CD8-positive, alpha-beta memory T cell (primary cell): Measurements from ENCODE around the gene OBSCN. TPM values are rescaled to one million over a fixed set of nuclear protein-coding genes. Genes with fewer than 3 reads are reported as not detected.

ENCODE experiments used
- CTCF ChIA-PET: fragments of 350-600 bp; sonication (Branson Sonifier 250); formaldehyde crosslinking; loops from one replicate; lab custom pipeline; 2021; ENCODE audit warnings: antibody characterized with exemption; lab: Charles Lee
- POLR2A ChIA-PET: fragments of 350-600 bp; sonication (Branson Sonifier 250); formaldehyde crosslinking; loops from one replicate; lab custom pipeline; 2021; ENCODE audit warnings: antibody characterized with exemption; lab: Charles Lee
- DNase-seq, 5 donors: peaks; one replicate each; pipeline versions ENCODE4 v3.0.0 to v3.0.0-alpha.2; 2020 to 2022; ENCODE audit warnings: mixed read lengths in 1 of 5
- H3K27ac ChIP-seq: one replicate; pipeline ENCODE4 v1.7.0; 2013; ENCODE audit warnings: low read depth, mild to moderate bottlenecking, low read length, moderate library complexity
- H3K27me3 ChIP-seq: 2 replicates; pipeline ENCODE4 v1.7.0; 2013; ENCODE audit warnings: low read length, mild to moderate bottlenecking; ENCODE audit not compliant: insufficient read depth, poor library complexity, severe bottlenecking
- H3K36me3 ChIP-seq: 2 replicates; pipeline ENCODE4 v1.7.0; 2013; ENCODE audit warnings: mild to moderate bottlenecking, low read length, moderate library complexity; ENCODE audit not compliant: insufficient read depth
- H3K4me1 ChIP-seq: 2 replicates; pipeline ENCODE4 v1.7.0; 2013; ENCODE audit warnings: mild to moderate bottlenecking, low read length, moderate library complexity; ENCODE audit not compliant: insufficient read depth
- H3K4me3 ChIP-seq: 2 replicates; pipeline ENCODE4 v1.7.0; 2013; ENCODE audit warnings: mild to moderate bottlenecking, low read length
- H3K9me3 ChIP-seq: 2 replicates; pipeline ENCODE4 v1.7.0; 2013; ENCODE audit warnings: mild to moderate bottlenecking, low read length
- H3K27ac Mint-ChIP-seq, 8 donors: one replicate each; pipeline ENCODE4 v1.8.0; 2020 to 2021; ENCODE audit warnings: mixed read lengths in 8 of 8, mild to moderate bottlenecking in 6 of 8, inconsistent platforms in 3 of 8, moderate library complexity in 3 of 8
- H3K27me3 Mint-ChIP-seq, 2 donors: one replicate each; pipeline ENCODE4 v1.8.0; 2020 to 2021; ENCODE audit warnings: mixed read lengths in 2 of 2, mild to moderate bottlenecking in 1 of 2, moderate library complexity in 1 of 2
- H3K36me3 Mint-ChIP-seq, 3 donors: one replicate each; pipeline ENCODE4 v1.8.0; 2020 to 2021; ENCODE audit warnings: mixed read lengths in 3 of 3, inconsistent platforms in 1 of 3, mild to moderate bottlenecking in 1 of 3
- H3K4me1 Mint-ChIP-seq, 3 donors: one replicate each; pipeline ENCODE4 v1.8.0; 2020 to 2021; ENCODE audit warnings: mixed read lengths in 3 of 3, inconsistent platforms in 1 of 3, mild to moderate bottlenecking in 1 of 3
- H3K4me3 Mint-ChIP-seq, 7 donors: one replicate each; pipeline ENCODE4 v1.8.0; 2020 to 2021; ENCODE audit warnings: mixed read lengths in 7 of 7, mild to moderate bottlenecking in 6 of 7, moderate library complexity in 4 of 7, inconsistent platforms in 2 of 7
- H3K9me3 Mint-ChIP-seq, 5 donors: one replicate each; pipeline ENCODE4 v1.8.0; 2020 to 2022; ENCODE audit warnings: mixed read lengths in 5 of 5, mild to moderate bottlenecking in 3 of 5, moderate library complexity in 2 of 5, inconsistent platforms in 1 of 5
- polyA plus RNA-seq: library from polyadenylated mRNA; unstranded; fragments of 300-500 nt; fragmentation: Illumina TruSeq; gene quantifications from one replicate; pipeline ENCODE4 v1.2.3, GENCODE V29; 2021
- total RNA-seq, 2 experiments: library from RNA; stranded (reverse); gene quantifications; one replicate each; pipeline ENCODE4 v1.2.3, GENCODE V29; 2021

Gene OBSCN
- total and polyA plus RNA-seq, 3 experiments from 2014 or later: 3.0 to 13.6 (median 10.9) TPM

DNA sequence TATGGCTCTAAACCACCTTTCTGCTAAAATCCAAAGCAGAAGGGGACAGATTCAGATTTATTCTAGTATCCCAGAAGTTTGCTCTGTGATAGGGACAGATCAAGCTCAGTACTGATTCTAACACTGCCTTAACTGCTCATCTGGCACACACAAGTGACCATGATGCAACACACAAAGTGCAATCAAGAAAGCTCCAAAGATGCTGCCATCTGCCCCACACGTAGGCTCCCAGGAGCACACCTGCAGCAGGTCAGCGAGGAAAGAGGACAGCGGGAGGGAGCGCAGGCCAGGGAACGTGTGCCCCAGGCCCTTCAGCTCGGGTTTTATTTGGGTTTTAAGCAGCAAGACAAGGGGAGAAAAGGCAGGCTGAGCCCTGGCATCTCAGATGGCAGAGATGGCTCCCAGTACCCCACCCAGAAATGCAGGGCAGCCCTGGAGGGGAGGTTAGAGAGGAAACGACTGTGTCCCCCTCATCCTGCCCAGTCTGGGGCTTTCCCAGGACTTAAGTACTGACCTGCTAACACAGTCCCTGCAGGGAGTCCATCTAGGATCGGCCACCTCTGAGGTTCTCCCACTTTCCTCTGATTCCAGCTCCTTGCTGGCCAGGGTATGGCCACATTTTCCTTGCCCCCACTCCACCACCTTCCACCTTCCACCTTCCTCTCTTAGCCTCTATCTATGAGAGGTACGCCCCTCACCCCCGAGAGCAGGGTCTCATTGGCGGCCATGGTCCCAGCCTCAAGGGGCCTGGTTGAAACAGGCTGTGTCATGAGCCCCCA is 197.5 kb downstream of the OBSCN start:
- Histone ChIP-seq H3K27ac (peak overlapping the region; percentile 84), H3K4me1 (peaks cover 55% of the 10 kb centered on the region), H3K9me3 (no peaks in the 10 kb centered on the region), H3K4me3 (peak overlapping the region; percentile 85), H3K36me3 (peaks cover 7% of the 10 kb centered on the region), H3K27me3 (no peaks in the 10 kb centered on the region)
- ChIA-PET CTCF (interaction anchor here (0.8 to 2.5 kb wide), 9 partner anchors 10 to 275 kb away, joined by 3 to 9 read pairs (median 3); no protein-coding TSS in a partner anchor), POLR2A (interaction anchor here (0.9 to 2.2 kb wide), 4 partner anchors 52 to 130 kb away, joined by 3 to 28 read pairs (median 16); partner anchors contain the start of gene RNF187)
- Mint-ChIP-seq H3K4me3 (peak overlapping the region; percentile 80 to 95 (median 93)), H3K27ac (peak overlapping the region; percentile 64 to 93 (median 86)), H3K4me1 (peaks cover 54 to 83% (median 65%) of the 10 kb centered on the region in 3 donors), H3K36me3 (peaks cover 0 to 56% (median 0%) of the 10 kb centered on the region in 3 donors), H3K9me3 (no peaks in the 10 kb centered on the region), H3K27me3 (peaks cover 0 to 5% of the 10 kb centered on the region in 2 donors)
- no peak for DNase-seq

DNA sequence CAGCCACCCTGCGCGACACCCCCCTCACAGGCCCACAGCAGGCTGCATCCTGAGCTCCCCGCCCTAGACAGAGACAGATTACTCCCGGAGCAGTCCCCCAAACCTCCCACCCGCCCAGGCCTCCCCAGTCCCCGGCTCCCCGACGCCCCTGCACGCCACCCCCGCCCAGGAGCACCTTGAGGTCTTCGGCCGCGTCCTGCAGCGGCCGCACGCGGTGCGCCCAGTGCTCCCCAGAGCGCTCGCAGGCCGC is 198.1 kb downstream of the OBSCN start:
- H3K27ac Mint-ChIP-seq: peak overlapping the region in 7 of 8 donors; percentile 81 to 93 (median 87)
- H3K27me3 Mint-ChIP-seq: peaks cover 0 to 5% of the 10 kb centered on the region in 2 donors
- Histone ChIP-seq H3K9me3 (no peaks in the 10 kb centered on the region), H3K4me3 (peak overlapping the region; percentile 85), H3K27me3 (no peaks in the 10 kb centered on the region), H3K27ac (peak overlapping the region; percentile 84), H3K4me1 (peaks cover 55% of the 10 kb centered on the region), H3K36me3 (peaks cover 7% of the 10 kb centered on the region)
- H3K9me3 Mint-ChIP-seq: no peaks in the 10 kb centered on the region
- H3K4me3 Mint-ChIP-seq: peak overlapping the region; percentile 80 to 95 (median 93)
- no peak for DNase-seq
- POLR2A ChIA-PET: interaction anchor here (0.9 to 2.2 kb wide), 5 partner anchors 52 to 130 kb away, joined by 3 to 28 read pairs (median 5); partner anchors contain the start of gene RNF187
- CTCF ChIA-PET: interaction anchor here (0.8 to 2.5 kb wide), 7 partner anchors 10 to 275 kb away, joined by 3 to 9 read pairs (median 3); no protein-coding TSS in a partner anchor
- H3K36me3 Mint-ChIP-seq: peaks cover 0 to 50% (median 0%) of the 10 kb centered on the region in 3 donors
- peaks cover 53 to 79% (median 67%) of the 10 kb centered on the region in 3 donors for H3K4me1 Mint-ChIP-seq

DNA sequence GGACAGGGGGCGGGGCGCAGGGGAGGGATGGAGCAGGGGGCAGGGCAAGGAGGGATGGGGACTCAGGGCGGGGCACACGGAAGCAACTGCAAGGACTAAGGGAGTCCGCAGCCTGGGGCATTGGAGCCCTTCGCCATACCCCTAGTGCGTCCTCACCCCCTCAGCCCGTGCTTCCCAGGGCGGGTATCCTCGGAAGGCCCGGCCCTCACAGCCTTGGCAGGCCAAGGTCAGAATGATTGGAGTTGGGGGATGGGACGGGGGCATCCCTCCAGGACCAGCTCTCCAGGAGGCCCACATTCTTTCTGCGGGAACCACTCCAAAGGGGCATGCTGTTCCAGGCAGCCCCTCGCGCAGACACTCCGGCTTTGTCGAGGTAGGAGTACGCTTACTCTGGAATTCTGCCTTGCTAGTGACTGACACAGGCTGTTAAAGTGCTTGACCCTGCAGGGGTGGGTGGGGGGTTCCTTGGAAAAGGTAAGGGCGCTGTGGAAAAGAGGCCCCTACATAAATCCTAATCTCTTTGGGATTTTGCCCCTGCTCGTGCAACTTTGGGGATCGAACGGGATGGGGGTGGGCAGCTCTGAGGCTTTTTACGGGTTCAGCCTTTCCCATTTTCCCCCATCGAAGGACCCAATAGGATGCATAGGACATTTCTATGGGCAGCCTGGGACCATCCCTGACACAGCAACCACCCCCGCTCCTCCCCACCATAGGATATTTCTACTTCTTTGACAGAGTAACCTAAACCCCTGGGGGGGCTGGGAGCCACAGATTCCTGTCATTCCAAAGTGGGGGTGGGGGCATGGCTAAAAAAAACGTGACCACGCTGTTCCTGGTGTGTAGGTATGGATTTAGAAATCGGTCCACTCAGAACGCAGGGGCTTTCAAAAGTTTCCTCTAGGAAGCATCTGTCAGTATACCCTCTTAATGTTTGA is 199.5 kb downstream of the OBSCN start:
- peak overlapping the region; percentile 51 for H3K27ac ChIP-seq
- H3K9me3 Mint-ChIP-seq: no peaks in the 10 kb centered on the region
- peaks cover 50% of the 10 kb centered on the region for H3K4me1 ChIP-seq
- H3K27me3 Mint-ChIP-seq: peaks cover 0 to 5% of the 10 kb centered on the region in 2 donors
- H3K27ac Mint-ChIP-seq: peak overlapping the region; percentile 63 to 88 (median 84)
- CTCF ChIA-PET: interaction anchor here (0.6 to 2.5 kb wide), 5 partner anchors 15 to 277 kb away, joined by 3 to 9 read pairs (median 3); no protein-coding TSS in a partner anchor
- H3K4me3 Mint-ChIP-seq: peak overlapping the region; percentile 79 to 93 (median 89)
- H3K9me3 ChIP-seq: no peaks in the 10 kb centered on the region
- peaks cover 43 to 64% (median 54%) of the 10 kb centered on the region in 3 donors for H3K4me1 Mint-ChIP-seq
- no peaks in the 10 kb centered on the region for H3K27me3 ChIP-seq
- peak overlapping the region; percentile 70 for H3K4me3 ChIP-seq
- POLR2A ChIA-PET: interaction anchor here (0.6 to 2.2 kb wide), 12 partner anchors 11 to 844 kb away, joined by 3 to 28 read pairs (median 7); partner anchors contain the start of genes IBA57, MRPL55, RNF187 and ZNF678
- no peak for DNase-seq
- H3K36me3 ChIP-seq: peaks cover 7% of the 10 kb centered on the region
- H3K36me3 Mint-ChIP-seq: peaks cover 0 to 37% (median 0%) of the 10 kb centered on the region in 3 donors

DNA sequence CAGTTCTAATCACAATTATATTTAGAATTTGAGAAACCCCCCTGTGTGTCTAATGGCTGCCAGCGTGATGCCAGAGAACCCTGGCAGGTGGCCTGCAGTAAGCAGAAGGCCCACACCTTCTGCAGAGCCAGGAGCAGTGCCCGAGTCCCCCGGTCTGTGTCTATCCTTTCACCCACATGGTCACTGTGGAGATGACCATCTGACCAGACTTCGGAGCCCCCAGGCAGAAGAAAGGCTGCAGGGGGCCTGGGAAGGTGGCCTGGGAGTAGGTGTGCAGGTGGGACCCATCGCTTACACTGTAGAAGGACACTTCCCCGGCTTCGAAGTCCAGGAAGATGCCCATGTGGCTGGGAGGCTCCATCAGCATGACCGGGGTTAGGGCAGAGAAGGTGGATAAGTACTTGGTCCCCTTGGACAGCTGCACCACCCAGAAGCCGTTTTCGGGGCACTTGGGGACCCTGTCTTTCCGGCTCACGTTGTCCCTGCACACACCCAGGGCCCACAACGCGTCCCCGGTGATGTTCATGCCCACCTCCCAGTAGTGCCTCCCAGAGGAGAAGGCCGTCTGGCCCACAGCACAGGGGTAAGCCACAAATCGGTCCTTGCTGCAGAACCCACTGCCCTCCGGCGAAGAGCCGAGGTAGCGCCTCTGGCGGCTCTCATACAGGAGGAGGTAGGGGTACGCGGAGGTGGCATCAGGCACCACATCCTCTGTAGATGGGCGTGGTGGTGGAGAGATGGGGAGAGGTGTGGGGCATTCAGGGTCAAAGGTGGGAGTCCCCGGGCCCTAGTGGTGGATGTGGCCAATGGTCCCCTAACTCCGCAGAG is 200.4 kb downstream of the OBSCN start:
- Mint-ChIP-seq H3K9me3 (no peaks in the 10 kb centered on the region), H3K27me3 (peaks cover 0 to 5% of the 10 kb centered on the region in 2 donors), H3K4me3 (peak overlapping the region; percentile 59 to 93 (median 89)), H3K27ac (peak overlapping the region in 5 of 8 donors; percentile 29 to 87 (median 50)), H3K4me1 (peaks cover 34 to 57% (median 46%) of the 10 kb centered on the region in 3 donors), H3K36me3 (peaks cover 0 to 28% (median 0%) of the 10 kb centered on the region in 3 donors)
- no peak overlapping the region for H3K4me3 ChIP-seq
- H3K4me1 ChIP-seq: peaks cover 41% of the 10 kb centered on the region
- ChIA-PET CTCF (no interaction called here), POLR2A (no interaction called here)
- H3K36me3 ChIP-seq: peaks cover 4% of the 10 kb centered on the region
- H3K27ac ChIP-seq: peak overlapping the region; percentile 51
- no peak for DNase-seq
- no peaks in the 10 kb centered on the region for H3K27me3 ChIP-seq
- no peaks in the 10 kb centered on the region for H3K9me3 ChIP-seq

DNA sequence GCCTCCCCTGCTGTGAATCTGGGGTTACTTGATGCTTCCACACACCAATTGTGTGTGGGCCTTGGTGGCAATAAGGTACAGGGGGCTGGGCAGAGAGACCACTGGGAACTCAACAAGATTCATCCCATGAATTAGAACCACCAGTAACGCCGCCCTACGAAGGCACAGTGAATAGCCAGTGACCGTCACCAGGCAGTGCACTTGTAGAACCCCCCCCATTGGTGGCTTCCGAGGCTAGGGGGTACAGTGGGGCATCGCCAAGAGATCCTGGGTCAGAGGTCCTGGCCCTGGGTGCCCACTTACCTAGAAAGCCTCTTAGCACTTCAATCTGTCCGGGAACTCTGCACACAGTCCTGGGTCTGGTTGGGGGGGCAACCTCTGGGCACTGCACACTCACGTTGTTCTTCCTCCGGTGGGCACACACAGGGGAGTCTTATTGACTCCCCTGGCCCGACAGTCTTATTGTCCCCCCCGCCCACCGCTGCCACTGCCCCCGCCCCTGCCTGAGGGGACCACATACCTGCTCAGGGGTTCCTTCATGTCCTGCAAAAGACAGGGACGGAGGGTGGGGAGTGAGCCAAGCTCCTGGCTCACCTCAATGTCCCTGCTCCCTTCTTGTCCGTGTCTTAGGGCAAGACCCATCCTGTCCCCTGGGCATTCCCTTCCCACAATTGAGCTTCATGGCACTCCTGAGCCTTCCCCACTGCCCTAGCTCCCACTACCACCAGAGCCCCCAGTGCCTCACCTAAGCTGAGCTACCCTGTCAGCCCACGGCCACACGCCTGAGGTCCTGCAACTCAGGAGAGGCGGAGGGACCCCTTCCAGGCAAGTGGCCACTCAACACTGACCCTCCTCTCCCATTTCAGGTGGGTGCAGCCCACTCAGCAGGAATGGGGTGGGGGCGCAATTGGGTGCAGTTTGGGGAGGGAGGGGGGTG is 201.3 kb downstream of the OBSCN start:
- DNase-seq: no peak
- Mint-ChIP-seq H3K27me3 (peaks cover 0 to 5% of the 10 kb centered on the region in 2 donors), H3K4me1 (peaks cover 26 to 52% (median 41%) of the 10 kb centered on the region in 3 donors), H3K27ac (peak overlapping the region in 6 of 8 donors; percentile 12 to 87 (median 48)), H3K9me3 (no peaks in the 10 kb centered on the region), H3K4me3 (peak overlapping the region in 6 of 7 donors; percentile 16 to 73 (median 57)), H3K36me3 (peaks cover 0 to 19% (median 0%) of the 10 kb centered on the region in 3 donors)
- no peak overlapping the region for H3K4me3 ChIP-seq
- peaks cover 32% of the 10 kb centered on the region for H3K4me1 ChIP-seq
- no peaks in the 10 kb centered on the region for H3K27me3 ChIP-seq
- no peak overlapping the region for H3K27ac ChIP-seq
- ChIA-PET POLR2A (no interaction called here), CTCF (no interaction called here)
- H3K36me3 ChIP-seq: peaks cover under 1% of the 10 kb centered on the region
- H3K9me3 ChIP-seq: no peaks in the 10 kb centered on the region

DNA sequence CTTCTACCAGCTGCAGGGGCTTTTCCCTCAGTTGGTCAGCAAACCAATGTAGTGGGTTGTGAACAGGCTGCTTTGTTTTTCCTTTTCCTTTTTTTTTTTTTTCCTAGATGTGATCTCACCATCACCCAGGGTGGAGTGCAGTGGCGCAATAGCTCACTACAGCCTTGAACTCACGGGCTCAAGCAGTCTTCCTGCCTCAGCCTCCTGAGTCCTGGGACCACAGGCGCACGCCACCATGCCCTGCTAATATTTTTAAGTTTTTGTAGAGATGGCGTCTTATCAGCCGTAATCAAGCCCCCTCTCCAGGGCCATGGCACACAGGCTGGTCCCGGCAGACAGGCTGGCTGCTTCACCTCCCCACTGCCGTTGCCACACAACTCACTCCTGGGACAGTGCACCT is 202.2 kb downstream of the OBSCN start:
- peaks cover 17 to 46% (median 32%) of the 10 kb centered on the region in 3 donors for H3K4me1 Mint-ChIP-seq
- POLR2A ChIA-PET: no interaction called here
- H3K36me3 Mint-ChIP-seq: peaks cover 0 to 11% (median 0%) of the 10 kb centered on the region in 3 donors
- no peaks in the 10 kb centered on the region for H3K9me3 Mint-ChIP-seq
- peak overlapping the region in 1 of 8 donors; percentile 56 for H3K27ac Mint-ChIP-seq
- CTCF ChIA-PET: no interaction called here
- H3K27me3 Mint-ChIP-seq: peaks cover 0 to 5% of the 10 kb centered on the region in 2 donors
- H3K4me1 ChIP-seq: peaks cover 23% of the 10 kb centered on the region
- no peaks in the 10 kb centered on the region for H3K36me3 ChIP-seq
- H3K27ac ChIP-seq: no peak overlapping the region
- no peaks in the 10 kb centered on the region for H3K27me3 ChIP-seq
- no peak overlapping the region for H3K4me3 ChIP-seq
- peak overlapping the region in 1 of 7 donors; percentile 67 for H3K4me3 Mint-ChIP-seq
- no peaks in the 10 kb centered on the region for H3K9me3 ChIP-seq
- no peak for DNase-seq
